SIG-M5 (cell line): ENCODE data around the gene SRGAP3.

ENCODE experiments used
- DNase-seq: peaks from one replicate; lab custom pipeline; 2025; lab: John Stamatoyannopoulos, UW

SRGAP3 gene

DNA sequence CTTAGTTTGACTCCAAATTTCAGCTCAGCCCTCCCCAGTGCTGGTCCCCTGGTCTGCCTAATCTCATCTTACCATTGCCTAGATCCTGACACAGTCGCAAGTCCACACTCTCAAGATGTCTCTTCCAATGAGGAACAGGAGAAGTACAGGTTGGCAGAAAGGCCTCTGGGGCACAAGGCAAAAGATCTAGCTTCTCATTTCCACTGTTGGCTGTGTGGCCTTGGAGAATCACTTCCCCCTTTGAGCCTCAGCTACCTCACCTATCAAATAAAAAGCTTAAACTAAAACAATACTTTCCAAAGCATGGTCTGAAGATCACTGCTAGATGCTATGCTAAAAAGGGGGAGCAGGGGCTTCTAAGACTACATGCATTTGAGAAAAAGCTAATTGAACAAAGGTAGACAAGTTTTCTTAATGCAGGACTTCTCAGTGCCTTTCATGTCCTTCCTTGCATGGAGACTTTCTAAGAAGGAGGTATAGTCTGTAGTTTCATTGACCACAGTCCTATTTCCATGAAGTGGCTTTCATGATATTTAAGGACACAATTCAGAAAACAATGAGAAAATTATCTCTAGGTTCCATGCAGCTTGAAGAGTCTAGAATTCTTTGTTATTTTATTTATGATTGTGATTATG, 168.1 kb downstream of the SRGAP3 start:
- DNase-seq, result no peak

DNA sequence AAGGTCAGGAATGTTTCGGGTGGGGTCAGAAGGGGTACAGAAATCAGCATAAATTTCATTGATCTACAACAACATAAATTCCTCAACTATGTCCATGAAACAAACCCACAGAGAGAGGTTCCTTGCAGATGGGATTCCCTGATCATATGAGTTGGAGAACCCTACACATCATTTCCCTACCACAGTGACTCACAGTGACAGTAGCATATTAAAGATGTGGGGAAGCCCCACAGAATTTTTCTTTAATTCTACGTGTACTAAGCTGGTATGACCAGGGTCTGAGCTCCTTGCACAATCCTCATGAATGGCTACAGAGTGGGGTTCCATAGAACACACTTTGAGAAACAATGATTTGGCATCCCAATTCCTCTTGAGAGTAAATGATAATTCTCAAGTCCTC, 169.3 kb downstream of the SRGAP3 start:
- no peak for DNase-seq

DNA sequence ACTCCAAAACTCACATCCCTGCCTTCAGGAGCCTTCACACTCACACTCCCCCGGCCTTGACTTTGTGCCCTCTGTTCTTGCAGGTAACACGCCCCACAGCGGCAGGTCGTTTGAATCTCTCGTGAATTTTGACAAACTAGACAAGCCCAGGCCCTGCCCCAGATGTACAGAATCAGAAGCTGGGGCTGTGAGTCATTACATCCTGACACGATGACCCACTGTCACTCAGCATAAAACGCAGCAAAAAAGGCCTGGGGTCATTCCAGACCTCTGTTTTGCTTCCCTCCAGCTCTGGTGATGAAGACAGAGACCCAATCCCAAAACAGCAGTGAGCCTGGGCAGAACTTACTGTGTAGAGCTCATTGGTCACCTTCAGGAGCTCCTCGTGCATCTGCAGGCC, 169.8 kb downstream of the SRGAP3 start:
- DNase-seq, result no peak

DNA sequence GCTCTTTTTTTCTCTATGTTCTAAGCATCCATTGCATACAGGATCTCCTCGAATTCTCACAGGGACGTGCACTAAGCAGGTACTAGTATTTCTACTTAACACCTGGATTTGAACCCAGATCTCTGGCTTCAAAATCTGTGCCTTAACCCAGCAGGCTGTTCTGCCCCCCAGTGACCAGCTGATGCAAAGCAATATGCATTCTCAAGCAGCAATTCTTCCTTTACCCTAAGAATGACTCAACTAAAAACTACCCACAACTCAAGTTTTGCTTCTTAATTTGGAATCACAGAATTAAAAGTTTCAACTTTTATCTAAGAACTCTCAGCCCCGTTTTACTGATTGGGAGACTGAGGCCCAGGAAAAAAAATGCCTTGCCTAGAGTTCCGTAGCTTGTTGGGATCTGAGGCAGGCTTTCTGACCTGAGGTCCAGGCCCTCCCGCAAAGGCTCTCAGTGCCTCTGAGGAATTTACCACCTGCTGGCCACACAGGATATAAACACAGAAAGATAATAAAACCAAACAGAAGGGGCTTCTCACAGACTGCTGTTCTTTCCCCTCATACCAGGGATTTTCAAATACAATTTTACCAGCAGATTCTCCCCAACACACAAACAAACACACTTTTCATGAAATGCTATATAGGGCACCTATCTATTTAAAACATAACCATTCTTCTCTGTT, 170.7 kb downstream of the SRGAP3 start:
- no peak for DNase-seq

DNA sequence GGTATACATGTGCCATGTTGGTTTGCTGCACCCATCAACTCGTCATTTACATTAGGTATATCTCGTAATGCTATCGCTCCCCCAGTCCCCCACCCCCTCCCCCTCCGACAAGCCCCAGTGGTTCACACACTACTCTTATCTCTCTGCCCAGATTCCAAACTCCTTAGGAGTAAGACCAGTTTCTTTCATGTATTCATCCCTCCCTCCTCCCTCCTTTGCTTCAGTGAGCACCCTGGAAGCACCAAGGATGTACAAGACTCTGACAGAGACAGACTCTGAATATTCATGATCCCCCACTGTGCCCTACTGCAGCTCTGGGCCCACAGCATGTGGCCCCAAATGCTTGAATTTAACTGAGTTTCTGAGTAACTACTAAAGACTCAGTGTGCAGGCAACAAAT, 172.4 kb downstream of the SRGAP3 start:
- no peak for DNase-seq

DNA sequence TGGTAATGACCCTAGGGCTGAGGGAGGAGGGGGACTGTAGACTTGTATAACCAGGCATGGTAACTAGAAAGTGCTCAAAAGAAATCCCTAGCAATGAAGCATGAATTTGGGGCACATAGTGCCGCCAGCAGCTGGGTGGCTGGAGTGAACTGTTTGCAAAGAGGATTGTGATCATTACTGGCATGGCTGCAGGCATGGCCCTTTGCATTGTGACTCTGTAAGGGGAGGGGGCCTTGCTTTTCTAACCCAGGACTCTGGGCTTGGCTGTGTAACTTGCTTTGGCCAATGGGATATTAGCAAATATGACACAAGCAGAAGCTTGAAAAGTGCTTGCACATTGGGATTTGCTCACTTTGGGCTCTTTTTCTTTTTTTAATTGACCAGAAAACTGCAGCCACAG, 173.7 kb downstream of the SRGAP3 start:
- DNase-seq, result no peak

DNA sequence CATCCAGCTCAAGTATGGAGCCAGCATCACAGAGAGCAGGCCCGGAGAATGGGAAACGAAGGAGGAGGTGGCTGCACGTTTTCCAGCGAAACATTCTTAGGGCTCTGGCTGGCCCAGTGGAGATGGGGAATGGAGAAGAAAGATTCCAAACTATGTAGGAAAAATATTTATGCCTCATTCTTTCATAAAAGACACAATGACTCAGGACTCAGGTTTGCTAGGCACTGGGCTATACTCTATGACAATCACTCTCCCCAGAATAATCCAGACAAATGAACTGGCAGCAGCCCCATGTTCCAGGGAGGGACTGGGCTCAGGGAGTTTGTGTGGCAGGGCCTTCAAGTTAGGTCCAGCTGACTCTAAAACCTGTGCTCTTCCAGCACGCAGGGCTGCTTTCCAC, 175.4 kb downstream of the SRGAP3 start:
- DNase-seq, result no peak

DNA sequence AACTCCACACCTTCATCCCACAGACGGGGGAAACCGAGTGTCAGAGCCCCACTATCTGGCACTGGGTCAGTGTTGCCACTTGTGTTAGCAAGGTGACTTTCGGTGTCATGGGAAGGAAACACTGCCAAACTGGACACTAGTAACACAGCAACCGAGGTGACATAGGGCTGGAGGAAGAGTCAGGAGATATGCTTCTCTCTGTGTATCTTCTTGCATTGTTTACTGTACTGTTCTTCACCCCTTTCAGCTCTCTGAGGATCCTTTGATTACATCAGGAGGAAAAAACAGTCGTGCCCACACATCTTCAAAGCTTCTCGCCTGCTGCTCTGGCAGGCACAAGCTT, 176.8 kb downstream of the SRGAP3 start:
- no peak for DNase-seq

DNA sequence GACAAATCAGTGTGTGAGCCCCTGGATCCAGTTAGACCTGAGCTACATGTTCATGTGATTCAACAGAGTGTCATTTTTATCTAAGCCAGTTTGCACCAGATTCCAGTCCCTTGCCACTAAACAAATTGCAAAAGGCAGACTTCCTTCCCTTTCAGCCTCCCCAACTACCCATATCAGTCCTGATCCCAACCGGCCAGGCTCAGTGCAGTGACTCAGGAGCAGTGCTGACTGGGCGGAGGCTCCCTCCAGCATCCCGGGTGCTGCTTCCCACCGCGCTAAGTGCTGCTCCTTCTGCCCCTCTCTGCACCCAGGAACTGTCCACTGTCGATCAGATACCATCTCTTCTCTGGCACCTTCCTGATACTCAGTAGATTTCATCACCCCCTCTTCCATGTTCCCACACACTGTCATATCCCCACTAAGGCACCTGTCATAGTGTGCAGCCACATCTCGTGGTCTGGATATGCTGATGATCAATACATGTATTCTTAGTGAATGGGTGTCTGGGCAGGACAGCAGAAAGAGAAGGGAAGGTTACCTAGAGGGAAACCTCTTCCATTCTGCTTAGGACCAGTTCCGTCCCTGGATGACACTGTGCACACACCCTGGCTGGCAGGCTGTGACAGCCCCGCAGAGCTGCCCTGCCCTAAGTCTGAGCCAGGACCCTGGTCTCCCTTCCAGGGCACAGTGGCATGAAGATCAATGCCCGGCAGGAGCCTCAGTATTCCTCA, 177.3 kb downstream of the SRGAP3 start:
- DNase-seq, result no peak

DNA sequence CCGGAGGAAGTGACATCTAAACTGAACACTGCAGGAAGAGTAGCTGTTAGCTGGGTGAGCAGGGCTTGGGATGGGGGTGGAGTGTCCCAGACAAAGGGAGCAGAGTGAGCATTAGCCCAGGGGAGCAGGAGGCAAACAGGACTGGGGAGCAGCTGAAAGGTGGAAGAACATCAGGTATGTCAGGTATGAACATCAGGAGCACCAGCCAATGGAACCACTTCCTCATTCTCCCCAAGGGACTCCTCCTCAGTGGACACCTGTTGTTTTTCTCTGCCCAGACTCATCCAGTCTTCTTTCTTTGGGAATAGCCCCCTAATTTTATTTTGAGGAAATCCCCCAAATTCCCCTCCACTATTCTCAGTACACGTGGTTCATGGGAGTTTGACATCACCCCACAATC, 178.5 kb downstream of the SRGAP3 start:
- no peak for DNase-seq

DNA sequence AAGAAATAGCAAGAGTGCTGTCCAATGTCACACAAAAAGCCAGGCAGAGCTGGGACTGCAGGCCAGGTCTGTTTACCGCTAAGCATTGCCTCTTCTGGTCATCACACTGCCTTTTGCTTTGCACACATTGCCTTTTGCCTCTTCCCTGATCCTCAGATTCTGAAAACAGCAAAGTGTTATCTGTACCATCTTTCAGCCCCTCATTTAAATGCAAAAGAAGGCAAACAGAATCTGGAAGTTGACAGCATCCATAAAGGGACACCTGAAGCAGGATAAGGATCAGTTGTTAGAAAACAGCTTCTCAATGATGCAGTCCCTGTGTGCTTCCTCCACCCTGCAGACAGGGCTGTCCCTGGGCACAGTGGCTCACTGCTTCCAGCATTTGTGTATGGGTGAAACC, 179.5 kb downstream of the SRGAP3 start:
- DNase-seq, result no peak

DNA sequence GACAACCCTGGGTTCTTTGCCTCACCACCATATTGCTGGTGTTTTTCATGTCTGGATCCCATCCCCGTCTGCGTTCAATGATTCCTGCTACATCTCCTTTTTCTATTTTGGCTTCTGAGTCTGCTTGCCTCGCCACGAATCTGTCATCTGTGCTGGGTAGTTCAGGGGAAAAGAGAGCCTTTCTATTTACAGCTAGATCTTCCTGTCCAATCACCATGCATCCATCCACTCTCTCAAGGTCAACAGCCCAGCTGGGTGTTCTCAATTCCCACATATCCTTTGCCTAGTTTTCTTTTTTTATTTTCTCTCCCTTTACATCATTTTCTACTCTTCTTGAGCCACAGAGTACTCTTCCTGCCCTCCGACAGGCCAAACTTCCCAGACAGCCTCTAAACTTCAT, 181.4 kb downstream of the SRGAP3 start:
- no peak for DNase-seq

DNA sequence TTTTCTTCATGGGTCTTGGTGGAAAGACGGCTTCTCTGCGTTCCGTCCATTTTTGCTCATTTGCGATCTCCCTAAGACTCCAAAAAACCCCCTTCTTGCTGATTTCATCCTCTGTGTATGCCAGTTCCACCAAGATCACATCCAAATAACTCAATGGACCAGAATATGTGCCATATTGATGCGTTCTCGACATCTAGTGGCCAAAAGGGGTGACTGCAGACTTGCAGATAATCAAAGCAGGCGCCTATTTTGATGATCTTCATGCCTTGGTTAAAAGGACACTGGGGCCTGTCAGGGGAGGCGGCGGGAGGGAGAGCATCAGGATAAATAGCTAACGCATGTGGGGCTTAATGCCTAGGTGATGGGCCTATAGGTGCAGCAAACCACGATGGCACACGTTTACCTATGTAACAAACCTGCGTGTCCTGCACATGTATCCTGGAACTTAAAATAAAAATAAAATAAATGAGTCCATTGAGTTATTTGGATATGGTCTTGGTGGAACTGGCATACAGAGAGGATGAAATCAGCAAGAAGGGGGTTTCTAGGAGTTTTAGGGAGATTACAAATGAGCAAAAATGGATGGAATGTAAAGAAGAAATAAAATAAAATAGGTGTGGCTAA, 182.0 kb downstream of the SRGAP3 start:
- DNase-seq, result no peak

DNA sequence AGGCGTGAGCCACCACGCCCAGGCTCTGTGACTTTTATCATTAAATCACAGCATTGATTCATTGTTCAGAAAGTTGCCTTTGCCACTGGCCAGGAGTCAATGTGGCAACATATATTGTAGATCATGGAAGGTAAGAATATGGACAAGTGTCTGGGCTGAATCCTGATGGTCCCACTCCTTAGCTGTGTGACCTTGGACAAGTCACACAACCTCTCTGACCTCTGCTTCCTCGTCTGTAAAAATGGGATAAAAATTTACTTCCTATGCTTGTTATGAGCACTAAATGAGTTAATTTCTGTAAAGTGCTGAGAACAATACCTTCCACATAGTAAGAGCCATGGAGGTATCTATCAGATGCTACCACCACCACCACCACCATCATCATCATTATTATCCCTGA, 182.7 kb downstream of the SRGAP3 start:
- no peak for DNase-seq

DNA sequence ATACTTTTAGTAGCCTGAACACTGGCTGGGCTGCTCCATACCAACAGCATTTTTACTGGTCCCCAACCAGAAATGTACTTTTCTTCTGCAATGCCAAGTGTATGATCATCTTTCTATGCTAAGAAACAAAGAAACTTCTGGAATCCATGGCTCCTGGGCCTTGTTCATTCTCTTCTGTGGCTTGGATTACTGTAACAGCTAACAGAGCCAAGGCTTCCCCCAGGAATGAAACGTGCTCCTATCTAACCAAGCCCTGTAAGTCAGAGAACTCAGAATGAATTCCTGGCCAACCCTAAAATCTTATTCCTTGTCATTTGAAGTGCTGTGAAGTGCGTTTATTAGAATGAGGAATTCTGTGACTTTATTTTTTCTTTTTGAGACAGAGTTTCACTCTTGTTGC, 183.3 kb downstream of the SRGAP3 start:
- no peak for DNase-seq

DNA sequence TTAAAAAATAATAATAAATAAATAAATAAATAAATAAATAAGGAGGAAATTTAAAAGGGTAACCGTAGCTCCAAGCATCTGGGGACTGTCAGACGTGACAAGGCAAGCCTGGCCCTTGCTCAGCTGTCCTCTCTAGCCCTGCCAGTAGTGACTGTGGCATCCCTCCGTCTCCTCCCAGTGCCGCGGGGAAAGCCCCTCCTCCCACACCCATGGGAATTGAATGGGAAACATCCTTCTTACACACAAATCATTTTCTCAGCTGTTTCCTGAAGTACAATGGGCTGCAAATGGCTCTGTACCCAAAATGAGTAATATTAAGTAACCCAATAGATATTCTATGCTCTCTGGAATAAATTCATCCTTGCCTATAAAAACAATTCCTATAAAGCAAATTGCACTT, 184.6 kb downstream of the SRGAP3 start:
- no peak for DNase-seq

DNA sequence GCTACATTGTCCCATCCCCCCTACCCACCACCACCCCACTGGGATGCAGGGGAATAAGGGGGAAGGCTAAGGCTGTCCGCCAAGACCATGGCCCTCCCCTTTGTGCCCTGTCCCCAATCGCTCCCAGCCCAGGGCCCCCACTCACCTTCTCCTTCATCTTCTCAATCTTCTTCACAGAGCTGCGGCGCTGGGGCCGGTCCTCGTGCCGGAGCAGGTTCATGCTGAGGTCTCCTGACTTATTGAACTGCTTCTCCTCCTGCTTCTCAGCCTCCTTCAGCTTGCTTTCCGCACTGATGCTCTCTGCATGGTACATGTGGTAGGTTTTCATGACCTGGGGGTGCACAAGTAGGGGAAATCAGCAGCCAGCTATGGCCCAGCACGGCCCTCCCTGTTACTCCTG, 185.2 kb downstream of the SRGAP3 start:
- DNase-seq, result no peak

DNA sequence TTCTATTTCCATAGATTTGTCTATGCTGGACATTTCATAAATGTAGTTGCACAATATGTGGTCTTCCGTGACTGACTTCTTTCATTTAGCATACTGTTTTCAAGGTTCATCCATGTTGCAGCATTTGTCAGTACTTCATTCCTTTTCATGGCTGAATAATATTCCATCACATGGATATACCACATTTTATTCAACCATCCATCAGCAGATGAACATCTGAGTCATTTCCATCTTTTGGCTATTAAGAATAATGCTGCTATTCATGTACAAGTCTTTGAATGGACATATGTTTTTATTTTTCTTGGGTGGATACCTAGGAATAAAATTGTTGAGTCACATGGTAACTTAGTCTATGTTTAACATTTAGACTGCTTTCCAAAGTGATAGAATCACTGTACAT, 186.9 kb downstream of the SRGAP3 start:
- no peak for DNase-seq

DNA sequence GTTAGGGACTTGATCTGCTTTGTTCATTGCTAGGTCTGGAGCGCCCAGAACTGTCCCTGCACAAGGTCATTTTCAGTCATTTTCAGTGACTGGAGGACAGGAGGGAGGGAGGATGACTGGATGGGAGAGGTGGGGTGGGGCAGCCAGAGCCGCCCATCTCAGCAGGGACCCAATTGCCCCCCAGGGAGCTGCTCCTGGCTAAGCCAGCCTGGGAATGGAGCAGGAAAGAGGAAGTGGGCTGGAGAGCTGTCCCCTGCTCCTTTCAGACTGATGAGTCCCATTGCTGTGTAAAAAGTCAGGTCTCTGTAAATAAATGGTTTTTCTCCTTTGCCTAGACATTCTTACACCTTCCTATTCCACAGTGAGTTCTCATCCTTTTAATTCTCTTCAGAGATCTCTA, 187.8 kb downstream of the SRGAP3 start:
- DNase-seq, result no peak

DNA sequence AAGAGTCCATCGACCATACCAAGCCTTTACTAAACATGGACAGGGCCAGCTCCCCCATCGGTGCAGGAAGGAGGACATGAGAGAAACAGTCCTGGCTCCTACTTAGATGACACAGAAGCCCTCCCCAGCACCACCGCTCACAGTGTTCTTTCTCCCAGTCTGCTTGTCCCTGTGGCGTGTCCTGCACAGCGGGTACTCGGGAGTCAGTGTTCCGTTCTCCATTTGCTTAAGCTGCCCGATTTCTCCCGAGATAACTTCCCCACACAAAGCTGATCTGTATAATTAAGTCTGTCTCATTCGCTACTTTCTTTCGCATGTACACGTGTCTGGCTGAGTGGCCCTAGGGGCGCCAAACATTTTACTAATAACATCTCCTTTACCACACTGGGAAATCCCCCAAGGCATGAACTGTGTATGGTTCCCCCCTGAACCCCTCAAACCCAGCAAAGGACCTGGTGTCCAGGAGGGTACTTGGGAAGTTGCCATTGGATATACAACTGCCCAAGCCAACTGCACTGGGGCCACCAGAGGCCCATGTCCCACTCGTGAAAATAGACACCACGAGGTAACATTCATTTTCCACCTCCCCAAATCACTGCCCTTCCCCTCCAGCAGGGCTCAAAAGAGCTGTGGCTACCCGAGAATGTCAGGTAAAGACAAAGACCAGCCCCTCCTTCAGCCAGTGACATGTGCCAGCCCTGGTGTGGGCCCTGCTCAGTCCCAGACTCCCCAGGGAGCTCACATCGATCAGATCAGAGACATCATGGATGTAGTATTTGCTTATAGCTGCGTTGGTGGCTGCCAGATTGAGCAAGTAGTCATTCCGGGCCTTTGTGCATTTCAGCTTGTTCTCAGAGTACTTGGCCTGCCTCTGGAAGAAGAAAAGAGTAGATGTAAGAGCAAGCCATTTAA, 189.7 kb downstream of the SRGAP3 start:
- no peak for DNase-seq

DNA sequence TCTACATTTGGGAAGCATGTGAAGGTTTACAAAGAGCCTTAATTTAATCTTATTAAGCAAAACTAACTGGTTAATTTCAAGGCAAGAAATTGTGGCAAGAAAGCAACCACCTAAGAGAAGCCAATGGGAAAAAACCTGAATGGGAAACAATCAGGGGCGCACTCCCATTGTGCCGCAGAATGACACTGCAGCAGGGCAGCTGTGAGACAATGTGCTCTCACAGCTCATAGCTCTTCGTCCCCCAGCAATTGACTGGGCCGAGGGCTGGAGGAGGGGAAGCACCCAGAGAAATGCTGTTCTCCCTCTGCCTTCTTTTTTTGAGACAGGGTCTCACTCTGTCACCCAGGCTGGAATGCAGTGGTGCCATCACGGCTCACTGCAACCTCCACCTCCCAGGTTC, 192.9 kb downstream of the SRGAP3 start:
- DNase-seq, result no peak
